GM21619 (cell line): Measurements from ENCODE around the gene C7orf57.
"Not testable (repeated sequence)": the region's sequence is repeated elsewhere in the genome, so short reads cannot be mapped to it uniquely, and the experiment has no call there.

Experiments
- ATAC-seq: cut with Tn5 transposase; IDR thresholded peaks from one replicate; pipeline ENCODE4 v1.9.1; 2021; ENCODE audit not compliant: unreplicated experiment

Gene C7orf57

DNA sequence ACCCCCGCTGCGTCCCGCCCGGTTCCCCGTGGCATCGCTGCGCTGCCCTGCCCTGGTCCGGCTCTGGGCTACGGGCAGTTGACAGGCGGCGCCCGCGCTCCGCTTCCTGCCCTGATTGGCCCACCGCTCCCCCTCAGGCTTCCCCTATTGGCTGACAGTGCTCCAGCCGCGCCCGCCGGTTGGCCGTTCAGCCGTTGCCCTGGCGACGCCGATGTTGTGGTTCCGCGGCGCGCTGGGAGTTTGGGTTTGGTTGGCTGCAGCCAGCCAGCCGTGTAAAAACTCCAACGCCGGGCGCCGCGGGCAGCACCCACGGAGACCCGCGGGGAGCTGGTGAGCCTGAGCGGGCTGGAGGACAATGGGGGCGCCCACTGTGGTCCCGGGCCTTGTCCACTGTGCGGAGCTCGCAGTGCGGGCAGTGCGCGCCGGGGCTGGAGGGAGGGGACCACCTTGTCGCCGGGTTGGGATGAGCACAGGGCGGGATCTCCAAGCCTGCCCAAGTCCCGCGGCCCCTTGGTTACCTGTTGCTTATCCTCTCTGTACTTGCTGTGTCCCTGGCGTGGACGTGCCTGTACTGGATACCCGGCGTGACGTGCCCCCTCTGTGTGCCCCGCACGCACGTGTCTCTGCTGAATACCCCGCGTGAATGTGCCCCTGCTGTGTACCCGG, at the start of gene C7orf57:
Gene C7orf57 (plus strand): TSS at position 243 of the 666 bp plus-strand sequence. CDS start 766 bp downstream, outside the sequence.
- ATAC-seq = peak; percentile 98

DNA sequence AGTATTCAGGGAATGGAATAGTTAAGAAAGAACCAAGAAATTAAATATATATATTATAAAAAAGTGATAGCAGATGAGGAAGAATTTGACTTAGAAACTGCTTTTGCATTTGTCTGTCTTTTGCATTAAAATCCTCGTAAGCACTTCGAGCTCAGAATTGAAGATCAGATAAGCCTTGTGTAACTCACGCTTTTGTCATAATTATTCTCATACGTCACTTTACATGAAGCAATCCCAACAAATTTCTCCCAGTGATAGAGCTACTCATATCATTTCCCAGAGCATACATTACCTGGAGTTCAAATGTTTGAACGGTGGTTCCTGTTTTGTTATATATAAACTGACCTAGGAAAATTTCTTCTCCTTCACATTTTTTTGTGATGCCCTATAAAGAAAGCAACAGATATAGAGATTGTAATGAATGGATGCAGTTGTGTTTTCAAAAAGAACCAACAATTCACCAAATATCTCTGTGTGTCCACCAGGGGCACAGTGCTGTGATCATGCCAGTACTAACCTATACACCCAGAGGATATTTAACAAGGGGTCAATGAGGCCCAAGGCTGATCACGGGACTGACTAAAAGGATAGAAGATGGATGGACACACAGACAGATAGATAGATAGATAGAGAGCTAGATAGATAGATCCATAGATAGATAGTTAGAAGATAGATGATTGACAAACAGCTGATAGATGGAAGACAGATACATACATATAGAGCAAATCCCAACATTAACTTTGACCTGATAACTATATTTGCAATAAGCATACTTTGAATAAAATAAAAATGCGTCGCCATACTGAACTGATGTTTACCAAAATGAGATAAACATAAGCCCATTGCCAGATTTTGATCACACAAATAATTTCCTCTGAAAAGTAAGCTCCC, 46.6 kb upstream of the C7orf57 start:
- ATAC-seq = no peak

DNA sequence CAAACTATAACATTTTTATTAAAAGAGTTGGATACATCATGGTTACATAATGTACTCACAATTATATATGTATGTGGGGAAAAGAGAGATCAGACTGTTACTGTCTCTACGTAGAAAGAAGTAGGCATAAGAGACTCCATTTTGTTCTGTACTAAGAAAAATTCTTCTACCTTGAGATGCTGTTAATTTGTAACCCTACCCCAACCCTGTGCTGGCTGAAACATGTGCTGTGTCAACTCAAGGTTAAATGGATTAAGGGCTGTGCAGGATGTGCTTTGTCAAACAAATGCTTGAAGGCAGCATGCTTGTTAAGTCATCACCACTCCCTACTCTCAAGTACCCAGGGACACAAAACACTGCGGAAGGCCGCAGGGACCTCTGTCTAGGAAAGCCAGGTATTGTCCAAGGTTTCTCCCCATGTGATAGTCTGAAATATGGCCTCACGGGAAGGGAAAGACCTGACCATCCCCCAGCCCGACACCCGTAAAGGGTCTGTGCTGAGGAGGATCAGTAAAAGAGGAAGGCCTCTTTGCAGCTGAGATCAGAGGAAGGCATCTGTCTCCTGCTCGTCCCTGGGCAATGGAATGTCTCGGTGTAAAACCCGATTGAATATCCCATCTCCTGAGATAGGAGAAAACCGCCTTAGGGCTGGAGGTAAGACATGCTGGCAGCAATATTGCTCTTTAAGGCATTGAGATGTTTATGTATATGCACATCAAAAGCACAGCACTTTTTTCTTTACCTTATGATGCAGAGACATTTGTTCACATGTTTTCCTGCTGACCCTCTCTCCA, 45.5 kb upstream of the C7orf57 start:
- ATAC-seq = not testable (repeated sequence)

DNA sequence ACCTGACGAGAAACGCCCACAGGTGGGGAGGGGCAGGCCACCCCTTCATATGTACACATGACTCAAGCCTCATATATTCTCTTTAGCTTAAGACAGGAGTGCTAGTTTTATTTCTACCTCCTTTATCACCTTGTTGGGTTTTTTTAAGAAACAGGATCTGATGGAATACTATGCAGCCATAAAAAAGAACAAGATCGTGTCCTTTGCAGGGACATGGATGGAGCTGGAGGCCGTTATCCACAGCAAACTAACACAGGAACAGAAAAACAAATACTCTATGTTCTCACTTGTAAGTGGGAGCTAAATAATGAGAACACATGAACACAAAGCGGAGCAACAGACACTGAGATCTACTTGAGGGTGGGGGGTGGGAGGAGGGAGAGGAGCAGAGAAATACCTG, 44.8 kb upstream of the C7orf57 start:
- ATAC-seq = no peak

DNA sequence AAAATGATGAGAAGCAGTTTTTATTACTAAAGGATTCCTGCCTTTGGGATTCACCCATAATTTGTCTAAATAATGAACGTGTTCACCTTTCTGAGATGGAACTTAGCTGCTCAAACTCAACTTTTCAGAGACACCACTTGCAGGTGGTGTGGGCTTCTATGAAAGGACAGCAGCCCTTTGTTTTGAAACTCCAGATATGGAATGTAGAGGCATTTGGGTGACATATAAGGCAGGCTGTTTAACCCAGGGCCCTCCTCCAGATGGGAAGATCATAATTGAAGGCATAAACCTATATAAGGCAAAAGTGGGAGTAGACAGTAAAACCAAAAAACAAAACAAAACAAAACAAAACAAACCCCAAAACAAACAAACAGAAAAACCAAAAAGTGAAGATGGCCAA, 44.1 kb upstream of the C7orf57 start:
- ATAC-seq = no peak

DNA sequence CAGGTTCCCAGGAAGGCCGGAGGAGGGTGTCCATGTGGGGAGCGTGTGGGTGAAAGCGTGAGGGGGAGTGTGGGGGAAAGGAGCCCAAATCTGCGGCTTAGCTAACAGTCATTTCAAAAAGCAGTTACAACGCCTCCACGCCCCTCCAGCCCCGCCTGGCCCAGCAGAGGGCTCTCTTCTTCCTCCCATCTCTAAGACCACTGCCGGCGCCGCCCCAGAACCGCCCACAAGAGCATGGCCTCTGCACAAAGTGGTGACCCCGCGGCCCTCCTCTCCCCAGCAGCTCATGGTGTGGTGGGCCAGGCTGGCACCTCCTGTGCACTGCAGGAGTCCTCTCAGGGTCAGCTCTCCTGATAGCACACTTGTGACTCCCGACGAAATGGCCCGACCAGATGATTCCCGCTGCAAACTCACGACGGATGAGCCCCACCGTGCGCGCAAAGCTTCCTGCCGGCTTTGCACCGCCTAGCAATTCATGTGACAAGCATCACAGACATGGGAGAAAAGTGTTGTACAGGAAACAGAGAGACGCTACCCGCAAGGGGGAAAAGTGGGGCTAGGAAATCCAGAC, 43.5 kb upstream of the C7orf57 start:
- ATAC-seq = peak; percentile 99

DNA sequence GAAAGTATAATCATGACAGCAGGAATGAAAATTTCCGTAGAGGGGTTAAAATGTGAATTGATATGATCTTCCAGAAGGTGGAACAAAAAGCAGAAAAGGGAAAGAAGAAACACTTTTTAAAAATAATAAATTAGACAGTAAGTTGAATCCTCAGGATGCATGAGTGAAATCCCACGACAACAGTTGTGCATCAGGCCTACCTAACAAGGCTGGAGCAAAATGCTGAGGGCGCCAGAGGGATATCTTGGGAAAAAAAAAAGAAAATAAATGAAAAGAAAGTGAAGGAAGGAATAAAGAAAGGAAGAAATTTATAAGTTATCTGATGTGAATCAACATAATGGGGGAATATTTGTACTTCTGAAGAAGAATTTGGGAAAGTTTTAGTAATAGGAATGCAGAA, 42.9 kb upstream of the C7orf57 start:
- no peak for ATAC-seq

DNA sequence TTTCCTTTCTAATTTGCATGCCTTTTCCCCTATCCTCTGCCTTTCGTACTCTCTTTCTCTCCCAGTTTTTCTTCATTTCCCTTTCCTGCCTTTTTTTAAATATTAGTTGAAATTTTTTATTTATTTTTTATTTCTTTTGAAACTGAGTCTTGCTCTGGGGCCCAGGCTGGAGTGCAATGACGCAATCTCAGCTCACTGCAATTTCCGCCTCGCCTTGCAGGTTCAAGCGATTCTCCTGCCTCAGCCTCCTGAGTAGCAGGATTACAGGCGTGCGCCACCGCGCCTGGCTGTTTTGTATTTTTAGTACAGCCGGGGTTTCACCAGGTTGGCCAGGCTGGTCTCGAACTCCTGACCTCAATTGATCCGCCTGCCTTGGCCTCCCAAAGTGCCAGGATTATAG, 35.9 kb upstream of the C7orf57 start:
- no peak for ATAC-seq

DNA sequence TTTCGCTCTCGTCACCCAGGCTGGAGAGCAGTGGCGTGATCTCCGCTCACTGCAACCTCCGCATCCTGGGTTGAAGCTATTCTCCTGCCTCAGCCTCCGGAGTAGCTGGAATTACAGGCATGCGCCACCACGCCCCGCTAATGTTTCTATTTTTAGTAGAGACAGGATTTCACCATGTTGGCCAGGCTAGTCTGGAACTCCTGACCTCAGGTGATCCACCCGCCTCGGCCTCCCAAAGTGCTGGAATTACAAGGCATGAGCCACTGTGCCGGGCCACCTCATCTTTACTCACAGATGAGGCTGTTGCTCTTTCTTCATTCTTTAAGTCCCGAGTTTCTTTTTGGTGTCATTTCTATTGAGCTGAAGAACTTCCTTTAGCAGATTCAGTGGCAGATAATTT, 35.2 kb upstream of the C7orf57 start:
- ATAC-seq = not testable (repeated sequence)

DNA sequence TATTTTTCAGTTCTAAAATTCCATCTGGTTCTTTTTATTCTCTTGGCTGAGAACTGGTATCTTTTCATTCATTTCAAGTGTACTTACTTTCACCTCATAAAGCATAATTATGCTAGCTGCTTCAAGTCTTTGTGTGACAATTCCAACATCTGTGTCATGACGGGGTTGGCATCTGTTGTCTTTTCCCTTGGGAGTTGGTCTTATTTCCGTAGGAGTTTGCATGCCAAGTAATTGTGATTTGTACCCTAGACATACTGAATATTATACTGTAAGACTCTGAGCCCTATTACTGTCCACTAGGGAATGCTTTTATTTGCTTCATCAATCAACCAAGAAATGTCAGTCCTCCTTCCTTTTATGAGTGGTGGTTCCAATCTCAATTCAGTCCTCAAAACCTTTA, 31.3 kb upstream of the C7orf57 start:
- no peak for ATAC-seq

DNA sequence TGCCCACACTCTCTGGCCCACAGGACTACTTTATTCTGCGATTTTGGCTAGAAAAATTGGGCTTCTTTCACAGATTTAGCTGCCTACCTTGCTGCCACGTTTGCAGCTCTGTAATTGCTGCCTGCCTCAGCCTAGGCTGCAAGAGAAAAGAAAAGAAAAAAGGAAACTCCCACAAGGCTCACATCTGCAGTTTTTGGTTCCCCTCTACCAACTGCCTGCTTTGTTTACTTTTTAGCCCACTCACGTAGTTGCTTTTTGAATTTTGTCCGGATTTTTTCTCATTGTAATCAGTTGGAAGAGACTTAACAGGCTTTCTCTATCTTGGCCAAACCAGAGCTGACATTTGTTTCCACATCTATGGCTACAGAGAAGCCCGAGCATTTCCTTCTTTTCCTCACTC, 30.7 kb upstream of the C7orf57 start:
- ATAC-seq = no peak

DNA sequence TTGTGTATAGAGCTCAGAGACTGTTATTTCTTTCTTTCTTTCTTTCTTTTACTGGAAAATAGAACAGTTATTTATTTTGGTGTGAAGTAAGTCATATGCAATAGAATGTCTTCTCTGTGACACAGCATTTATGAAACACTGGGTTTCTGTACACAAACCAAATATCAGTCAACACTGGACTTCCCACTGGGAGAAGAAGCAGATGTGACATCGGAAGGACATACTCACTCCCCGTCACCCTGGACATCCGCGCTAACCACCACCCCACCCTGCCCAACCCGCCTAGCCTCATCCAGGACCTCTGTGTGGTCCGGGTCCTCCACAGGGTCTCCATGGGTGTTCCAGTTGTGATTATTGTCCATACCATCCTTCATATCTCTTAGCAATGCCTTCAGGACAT, 28.5 kb upstream of the C7orf57 start:
- no peak for ATAC-seq

DNA sequence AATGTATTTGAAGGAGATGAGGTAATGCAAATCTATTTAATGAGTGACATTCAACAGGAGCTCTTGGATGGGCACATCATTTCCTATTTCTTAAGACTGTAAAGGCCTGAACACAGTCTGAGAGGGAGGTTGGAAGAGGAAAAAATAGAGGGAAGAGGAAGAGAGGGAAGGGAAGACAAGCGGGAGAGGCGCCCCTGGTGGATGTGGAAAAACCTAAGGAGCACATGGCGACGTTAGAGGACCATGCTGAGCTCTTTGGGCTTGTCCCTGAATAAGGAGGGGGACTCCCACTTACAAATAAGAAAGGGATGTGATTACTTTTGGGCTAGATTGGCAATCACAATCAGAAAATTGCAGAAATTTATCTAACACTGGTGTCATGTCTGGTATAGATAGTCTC, 26.1 kb upstream of the C7orf57 start:
- no peak for ATAC-seq

DNA sequence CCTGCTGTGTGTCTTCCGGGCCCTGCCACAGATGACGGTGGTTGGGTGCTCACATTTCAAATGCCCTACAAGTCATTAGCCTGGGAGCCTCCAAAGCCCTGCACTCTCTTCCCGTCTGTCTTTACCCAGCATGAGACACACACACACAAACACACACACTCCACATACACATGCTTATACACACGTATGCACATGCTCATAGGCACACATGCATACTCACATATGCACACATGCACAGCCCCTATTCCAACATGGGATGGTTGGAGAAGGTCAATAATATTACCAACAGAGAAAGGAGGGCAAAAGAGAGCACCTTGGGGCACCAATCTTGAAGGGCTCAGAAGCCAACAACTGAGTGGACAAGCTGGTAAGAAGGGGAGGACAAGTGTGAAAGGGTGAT, 25.4 kb upstream of the C7orf57 start:
- ATAC-seq = no peak

DNA sequence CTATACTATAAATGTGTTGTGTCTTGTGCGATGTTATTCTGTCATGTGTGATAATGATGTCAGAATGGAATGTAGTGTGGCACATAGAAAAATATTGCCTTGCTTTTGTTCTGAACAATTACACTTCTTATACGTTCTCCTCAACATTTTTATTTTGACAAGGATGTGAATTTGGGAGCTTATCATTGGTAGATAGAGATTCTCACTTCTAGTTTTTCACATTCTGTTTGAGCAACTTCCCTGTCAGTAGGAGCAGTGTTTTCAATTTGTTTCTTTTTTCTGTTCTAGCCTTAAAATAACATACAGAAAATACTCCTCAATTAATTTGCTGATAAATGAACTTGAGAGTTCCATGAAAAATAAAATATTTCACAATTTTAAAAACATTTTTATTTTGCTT, 24.0 kb upstream of the C7orf57 start:
- ATAC-seq = no peak

DNA sequence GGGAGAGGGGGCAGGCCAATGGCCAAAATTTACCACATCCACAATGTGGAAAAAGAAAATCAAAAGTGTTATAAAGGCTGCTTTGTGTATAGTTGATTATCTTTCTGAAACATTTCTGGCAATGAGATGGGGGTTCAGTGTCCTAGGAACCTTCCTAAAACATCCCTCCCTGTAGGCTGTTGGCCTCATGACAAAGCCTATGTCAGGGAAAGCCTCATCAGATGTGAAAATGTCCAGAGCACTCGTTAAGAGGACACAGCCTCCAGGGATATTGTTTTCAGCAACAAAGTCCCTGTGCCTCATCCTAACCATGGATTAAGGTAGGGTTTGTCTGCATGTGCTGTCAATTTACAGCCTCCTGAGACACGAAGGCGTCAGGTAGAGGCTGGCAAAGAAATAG, 23.4 kb upstream of the C7orf57 start:
- ATAC-seq = no peak

DNA sequence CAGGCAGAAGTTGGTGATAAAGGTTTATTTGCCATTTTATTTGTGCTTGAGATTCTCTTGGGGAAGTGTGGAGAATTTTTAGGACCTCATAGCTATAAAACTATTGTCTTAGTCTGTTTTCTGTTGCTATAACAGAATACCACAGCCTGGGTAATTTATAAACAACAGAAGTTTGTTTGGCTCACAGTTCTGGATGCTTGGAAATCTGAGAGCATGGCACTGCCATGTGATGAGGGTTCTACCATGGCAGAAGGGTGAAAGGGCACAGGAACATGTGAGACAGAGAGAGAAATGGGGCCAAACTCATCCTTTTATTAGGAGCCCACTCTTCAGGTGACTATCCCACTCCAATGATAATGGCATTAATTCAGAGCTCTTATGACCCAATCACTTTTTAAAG, 18.7 kb upstream of the C7orf57 start:
- ATAC-seq = no peak

DNA sequence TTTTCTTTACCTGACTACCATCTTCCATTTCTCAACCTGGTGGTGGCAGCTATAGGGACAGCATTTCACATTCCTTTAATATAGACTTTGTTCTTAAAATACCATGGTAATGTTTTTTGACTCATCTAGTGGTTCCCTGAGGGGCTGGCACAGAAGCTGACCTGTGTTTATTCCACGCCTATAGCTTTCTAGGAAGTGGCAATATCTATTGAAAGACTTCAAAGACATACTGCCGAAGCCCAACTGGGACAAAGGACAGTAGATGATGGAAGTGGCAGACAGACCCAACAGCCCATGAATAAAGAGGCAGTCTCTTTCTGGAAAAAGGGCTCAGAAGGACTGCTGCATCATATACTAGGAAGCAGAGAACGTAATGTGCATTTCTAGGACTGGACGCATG, 17.7 kb upstream of the C7orf57 start:
- ATAC-seq = no peak

DNA sequence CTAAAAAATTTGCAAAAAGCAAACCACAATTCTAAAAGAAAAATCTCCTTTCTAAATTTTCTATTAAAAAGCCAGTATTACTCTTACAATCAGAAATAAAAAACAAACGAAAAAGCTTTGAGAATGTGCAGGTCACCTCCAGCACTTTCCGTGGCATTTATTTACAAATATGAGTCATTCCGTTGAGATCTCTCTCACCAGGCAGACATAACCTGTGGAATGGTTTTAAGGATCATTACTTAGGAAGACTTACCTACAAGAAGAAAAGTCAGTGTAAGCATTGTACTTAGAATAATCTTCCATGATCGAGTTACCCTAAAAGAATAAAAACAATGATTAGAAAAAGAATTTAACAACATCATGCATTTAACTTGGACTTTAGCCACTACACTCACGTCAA, 9.7 kb upstream of the C7orf57 start:
- no peak for ATAC-seq

DNA sequence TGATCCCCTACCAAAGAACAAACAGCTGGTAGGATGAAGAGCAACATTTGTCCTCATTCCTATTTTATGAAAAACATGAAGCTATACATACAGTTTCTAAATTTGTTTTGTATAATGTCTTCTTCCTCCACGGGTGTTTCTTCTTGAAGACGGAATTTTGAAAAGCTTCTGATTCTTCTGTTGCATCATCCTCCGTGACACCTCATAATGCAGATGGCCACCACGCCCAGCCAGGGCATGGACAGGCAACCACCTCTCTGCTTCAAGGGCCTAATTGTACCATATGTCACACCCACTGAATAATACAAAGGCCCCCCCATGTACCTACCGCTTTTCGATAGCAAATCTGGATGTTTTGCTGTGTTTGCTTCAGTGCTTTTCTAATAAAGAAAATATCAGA, 6.4 kb upstream of the C7orf57 start, which contains the start of gene SUN3:
Gene SUN3 (minus strand): TSS at position 170 of the 400 bp plus-strand sequence. CDS start 169 bp downstream, at position 1.
- no peak for ATAC-seq

DNA sequence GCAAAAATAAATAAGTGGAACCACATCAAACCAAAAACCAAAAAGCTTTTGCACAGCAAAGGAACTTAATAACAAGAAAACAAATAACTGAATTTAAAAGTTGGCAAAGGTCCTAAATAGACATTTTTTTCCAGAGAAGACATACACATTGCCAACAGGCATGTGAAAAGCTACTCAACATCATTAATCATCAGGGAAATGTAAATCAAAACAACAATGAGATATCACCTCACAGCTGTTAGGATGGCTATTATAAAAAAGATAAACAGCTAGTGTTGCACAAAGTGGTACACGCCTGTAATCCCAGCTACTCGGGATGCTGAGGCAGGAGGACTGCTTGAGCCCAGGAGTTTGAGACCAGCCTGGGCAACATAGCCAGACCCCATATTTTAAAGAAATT, 4.2 kb upstream of the C7orf57 start:
- no peak for ATAC-seq
